Hypothalamus (tissue), 51 donors: ENCODE results near the gene HENMT1.
"Not testable (repeated sequence)": the region's sequence is repeated elsewhere in the genome, so short reads cannot be mapped to it uniquely, and the experiment has no call there.

Source experiments
- DNase-seq, 51 donors: peaks; one replicate each; lab custom pipeline; 2025; lab: John Stamatoyannopoulos, UW

The HENMT1 gene

GRCh38 chr1:108661030-108661609, at the start of gene HENMT1:
HENMT1 (minus strand) TSS chr1:108661093; CDS start chr1:108659884, 1,209 bp downstream.
- peak in 44 of 51 donors; percentile 6 to 83 (median 42) for DNase-seq

DNA sequence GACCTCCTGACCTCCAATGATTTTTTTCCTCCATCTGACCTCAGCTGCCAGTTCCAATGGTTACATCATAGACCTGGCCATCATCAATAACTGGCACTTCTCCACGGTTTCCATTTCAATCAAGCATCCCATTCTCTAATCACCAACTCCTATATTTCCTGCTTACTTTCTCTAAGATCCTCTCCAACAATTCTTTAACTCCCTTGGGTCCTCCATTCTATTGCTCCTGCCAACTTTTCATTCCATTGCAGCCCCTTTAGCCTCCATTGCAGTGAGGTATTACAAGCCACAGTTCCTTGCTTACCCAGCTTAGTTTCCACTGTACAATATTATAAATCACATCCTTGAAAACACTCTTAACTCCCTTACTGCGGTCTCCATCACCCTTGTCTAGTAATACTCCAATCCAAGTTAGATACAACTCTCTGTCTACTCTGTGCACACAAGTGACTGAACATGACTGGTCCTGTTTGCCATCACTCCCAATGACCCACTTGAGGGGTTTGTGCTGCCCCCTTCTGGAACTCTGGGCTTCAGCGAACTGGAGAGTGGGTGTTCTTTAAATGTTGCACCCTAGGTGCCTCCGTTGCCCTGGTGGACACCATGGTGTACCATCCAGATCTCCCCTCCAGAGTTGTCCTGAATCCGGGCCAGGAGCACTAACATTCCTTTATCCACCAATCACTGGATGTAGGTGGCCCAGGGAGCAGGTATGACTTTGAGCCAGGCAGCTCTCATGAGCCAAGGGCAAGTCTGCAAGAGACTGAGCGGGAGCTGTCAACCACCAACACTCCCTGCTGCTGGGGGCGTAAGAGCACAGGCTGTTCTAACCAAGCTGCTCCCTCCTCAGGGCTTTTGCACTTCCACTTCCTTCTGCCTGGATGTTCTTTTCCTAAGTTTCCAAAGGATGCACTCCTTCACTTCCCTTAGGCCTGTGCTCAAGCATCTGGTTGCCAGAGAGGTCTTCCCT, 48.1 kb upstream of the HENMT1 start:
- DNase-seq = no peak

DNA sequence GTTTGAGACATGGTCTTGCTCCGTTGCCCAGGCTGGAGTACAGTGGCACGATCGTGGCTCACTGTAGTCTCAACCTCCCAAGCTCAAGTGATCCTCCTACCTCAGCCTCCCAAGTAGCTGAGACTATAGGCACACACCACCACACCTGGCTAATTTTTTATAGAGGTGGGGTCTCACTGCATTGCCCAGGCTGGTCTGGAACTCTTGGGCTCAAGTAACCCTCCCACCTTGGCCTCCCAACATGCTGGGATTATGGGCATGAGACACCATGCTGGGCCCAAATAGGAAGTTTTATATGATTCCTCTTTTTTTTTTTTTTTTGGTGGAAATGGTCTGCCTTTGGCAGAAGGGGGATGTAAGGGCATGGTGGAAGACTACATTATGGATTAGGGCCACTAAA, 45.8 kb upstream of the HENMT1 start:
- no peak for DNase-seq

GRCh38 chr1:108704496-108704895, 43.6 kb upstream of the HENMT1 start:
- DNase-seq = no peak

- no peak for DNase-seq
These were observed 43.0 kb upstream of the HENMT1 start for GRCh38 chr1:108703939-108704338.

DNA sequence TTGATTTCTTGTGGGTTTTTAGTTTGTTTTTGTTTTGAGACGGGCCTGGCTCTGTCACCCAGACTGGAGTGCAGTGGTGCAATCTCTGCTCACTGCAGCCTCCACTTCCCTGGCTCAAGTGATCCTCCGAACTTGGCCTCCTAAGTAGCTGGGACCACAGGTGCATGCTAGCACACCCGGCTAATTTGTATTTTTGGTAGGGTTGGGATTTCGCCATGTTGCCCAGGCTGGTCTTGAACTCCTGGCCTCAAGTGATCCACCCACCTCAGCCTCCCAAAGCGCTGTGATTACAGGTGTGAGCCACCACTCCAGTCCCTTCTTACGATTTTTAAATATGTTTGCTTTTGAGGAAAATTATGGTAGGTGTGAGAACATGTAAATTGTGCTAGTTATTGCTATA, 41.2 kb upstream of the HENMT1 start:
- DNase-seq = not testable (repeated sequence)

DNA sequence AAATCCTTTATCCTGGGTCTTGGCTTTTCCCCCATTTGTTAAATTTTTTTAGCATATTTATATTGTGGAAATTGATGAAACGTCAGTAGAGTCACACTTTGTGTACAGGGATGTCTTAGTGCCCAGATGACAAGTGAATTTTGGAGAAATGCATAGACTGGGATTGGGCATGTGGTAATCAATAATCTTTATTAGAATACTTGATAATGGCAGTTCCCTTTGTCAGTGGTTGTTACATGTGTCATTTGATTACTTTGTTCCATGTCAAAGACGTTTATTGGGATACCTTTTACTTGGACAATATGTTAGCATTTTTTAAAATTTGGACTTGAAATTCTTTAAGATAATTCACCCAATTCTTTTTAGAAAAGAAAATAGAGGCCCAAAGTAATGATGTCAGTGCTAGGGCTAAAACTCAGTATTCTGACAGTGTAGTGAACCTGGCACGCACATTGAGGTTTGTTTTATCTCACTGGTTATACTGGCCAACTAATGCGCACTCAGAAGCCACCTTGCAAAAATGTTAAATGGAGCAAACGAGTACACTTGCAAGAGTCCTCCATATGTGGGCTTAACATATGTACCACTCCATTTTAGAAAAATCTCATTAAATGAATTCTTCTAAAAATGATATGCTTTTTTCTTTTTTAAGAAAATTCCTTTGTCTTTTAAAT, 40.4 kb upstream of the HENMT1 start:
- no peak for DNase-seq

GRCh38 chr1:108699375-108700332, 38.8 kb upstream of the HENMT1 start:
- no peak for DNase-seq

- no peak for DNase-seq
These were observed 34.6 kb upstream of the HENMT1 start for GRCh38 chr1:108695535-108695934.

DNA sequence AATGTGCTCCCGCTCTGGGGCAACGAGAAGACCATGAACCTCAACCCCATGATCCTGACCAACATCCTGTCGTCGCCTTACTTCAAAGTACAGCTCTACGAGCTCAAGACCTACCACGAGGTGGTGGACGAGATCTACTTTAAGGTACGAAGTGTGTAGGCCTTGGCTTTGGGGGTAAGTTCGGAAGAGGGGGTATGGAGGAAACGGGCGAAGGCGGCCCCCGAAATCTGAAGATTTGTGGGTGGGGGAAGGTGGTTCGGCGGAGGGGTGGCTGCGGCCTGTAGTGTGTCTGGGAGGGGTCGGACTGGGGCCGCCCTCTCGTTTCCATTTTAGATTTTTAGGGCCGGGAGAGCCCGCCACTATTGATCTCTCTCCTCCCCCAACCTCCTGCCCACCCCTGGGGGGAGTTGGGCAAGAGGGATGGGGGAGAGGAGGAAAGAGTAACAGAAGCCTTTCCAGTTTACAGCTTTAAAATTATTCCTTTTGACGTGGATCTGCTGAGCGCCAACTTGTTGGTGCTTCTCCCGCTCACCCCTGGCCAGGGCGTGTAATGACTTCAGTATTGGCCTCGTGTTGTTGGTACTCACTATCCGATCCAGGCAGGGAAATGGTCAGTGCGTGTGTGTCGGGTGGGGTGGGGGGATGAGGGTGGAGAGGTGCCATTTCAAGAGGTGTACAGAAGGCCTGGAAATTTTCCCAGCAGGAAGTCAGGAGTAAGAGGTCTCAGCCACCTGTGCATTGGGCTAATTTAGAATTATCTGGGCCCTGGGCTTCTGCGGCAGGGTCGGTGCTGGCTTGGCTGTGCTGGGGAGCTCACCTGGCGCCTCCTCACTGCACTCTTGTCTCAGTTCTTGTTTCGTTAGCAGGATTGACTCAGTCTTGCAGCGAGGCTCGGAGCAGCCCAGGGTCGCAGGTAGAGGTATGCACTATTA, 32.1 kb upstream of the HENMT1 start:
- DNase-seq = peak in 18 of 51 donors; percentile 23 to 92 (median 60)

DNA sequence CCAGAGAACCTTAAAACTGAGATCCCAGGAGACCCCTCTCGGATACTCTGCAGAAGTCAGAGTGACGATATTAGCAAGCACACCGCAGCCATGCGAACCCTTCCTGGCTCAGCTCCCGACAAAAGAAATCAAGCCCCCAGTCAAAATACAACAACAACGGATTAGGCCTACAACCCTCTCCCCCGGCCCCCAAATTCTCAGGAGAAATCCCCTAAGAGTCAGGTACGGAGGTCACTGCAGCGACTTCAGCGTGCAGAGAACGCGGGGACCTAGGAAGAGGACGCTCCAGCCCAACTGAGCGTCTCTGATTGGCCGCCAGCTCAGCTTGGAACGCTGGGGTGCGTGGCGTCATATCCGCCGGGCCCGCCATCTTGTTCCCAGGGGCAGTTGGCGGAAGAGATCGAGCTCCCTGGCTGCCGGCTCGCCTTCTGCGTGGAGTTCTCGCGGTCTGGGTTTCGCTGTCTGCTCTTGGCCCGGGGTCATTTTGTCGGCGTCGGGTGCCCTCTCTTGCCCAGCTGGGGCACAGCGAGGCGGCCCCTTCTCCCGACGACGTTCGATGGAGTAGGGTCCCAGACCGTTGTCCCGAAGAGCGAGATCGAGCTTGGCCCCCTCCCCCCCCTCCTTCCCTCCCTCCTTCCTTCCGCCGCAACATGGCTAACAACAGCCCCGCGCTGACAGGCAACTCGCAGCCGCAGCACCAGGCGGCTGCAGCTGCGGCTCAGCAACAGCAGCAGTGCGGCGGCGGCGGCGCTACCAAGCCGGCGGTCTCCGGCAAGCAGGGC, 31.2 kb upstream of the HENMT1 start, which contains the start of gene PRPF38B:
TSS of gene PRPF38B (plus strand) at position 369 of the 782 bp plus-strand sequence. CDS start at position 651, 282 bp downstream.
- DNase-seq = peak; percentile 68 to 97 (median 91)

DNA sequence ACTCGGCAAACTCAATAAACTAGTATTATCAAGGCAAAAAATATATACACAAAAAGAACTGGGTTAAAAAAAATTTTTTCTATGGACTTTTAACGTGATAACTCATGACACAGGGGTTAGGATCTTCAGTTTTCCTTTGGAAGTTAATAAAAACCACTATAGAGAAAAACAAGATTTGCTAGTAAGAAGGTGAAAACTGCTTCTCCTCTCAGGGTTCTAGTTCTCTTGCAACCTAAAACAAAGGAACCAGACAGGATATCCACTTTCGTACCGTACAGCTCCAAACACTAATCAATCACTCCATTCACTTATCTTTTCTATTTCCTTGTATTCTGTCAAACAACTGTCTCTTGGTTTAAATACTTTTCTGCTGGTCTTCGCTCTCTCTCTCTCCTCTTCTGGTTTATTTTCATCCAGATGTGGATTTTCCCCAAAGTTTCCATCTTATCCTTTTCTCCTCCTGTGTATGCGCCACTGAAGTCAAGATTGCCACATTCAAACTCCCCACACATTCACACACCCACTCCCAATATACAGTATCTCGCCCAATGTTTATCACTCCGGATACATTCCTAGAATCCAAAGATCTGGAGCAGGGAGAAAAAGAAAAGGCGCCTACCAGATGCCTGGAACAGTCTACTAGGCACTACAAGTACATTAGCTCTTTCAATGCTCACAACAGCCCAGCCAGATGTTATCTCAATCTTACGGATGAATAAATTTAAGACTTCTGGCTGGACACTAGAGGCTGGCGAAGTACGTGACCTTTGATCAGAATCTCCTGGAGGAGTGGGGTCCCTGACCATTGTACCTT, 30.4 kb upstream of the HENMT1 start:
- DNase-seq = no peak

DNA sequence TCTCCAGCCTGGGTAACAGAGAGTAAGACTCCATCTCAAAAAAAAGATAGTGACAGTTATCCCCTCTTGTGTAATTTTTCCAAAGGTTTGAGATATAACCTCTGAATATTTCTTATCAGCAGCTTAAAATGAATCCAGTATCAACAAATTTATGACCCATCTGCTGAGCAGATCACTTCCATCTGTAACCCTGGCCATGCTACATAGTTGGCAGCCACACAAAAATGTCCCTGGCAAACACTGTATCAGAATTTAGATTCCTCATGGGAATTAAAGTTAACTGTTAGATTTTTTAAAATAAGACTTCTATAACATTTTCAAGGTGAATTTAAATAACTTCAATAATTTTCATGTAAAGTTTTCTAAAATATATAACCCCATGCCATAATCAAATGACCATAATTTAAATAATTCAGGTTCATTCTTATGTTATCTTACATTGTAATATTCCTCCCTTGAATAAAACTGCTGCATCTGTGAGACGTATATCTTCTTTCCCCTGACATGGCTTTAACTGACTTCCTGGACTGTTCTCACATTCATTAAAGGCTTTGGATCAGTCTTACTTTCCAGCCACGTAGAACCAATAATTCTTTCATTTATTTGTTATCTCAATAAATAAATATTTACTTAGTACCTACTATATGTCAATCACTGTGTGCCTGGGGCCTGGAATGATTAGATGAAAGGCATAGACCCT, 25.9 kb upstream of the HENMT1 start:
- no peak for DNase-seq

DNA sequence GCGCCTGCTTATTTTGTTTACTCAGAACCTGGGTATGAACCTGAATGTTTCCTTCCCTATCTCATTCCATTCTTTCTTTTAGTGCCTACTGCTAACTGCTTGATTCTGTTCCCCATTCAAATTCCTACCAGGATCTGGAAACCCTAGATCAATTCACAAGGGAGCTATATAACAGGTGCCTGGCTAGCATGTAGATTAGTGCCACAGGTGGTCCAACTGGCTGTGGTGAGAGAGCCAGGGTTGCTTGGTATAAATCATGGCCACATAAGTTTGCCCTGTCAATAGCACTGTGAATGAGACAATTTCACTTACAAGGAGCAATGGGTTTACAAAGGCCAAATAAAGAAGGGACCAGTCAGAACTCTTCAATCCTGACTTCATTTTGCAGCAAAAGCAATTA, 24.6 kb upstream of the HENMT1 start:
- no peak for DNase-seq

- not testable (repeated sequence) for DNase-seq
These were observed 20.8 kb upstream of the HENMT1 start for GRCh38 chr1:108681701-108682100.

GRCh38 chr1:108679586-108680213, 18.8 kb upstream of the HENMT1 start:
- no peak for DNase-seq
